Prostate gland (tissue), 2 donors: ENCODE measurements around the gene KIZ. TPM values are rescaled to one million over a fixed set of nuclear protein-coding genes. Genes with fewer than 3 reads are reported as not detected.

Source experiments
- DNase-seq: peaks from one replicate; pipeline ENCODE4 v3.0.0-alpha.2; 2019; ENCODE audit warnings: low spot score
- H3K27ac ChIP-seq, 2 donors: fragments of 200-600 bp; sonication (generic); 2 replicates each; pipeline ENCODE4 v1.5.1; 2017 to 2019
- H3K27me3 ChIP-seq: fragments of 200-600 bp; sonication (generic); replicated peaks from 2 replicates; pipeline ENCODE4 v1.5.1; 2019; ENCODE audit not compliant: insufficient read depth
- H3K36me3 ChIP-seq, 2 donors: fragments of 200-600 bp; sonication (generic); 1 replicate in 1 of 2; 2 replicates in 1 of 2; pipeline versions ENCODE4 v1.5.1 to v1.8.1; 2017 to 2019
- H3K4me1 ChIP-seq: fragments of 200-600 bp; sonication (generic); replicated peaks from 2 replicates; pipeline ENCODE4 v1.5.1; 2019
- H3K4me3 ChIP-seq, 2 donors: fragments of 200-600 bp; sonication (generic); 2 replicates each; pipeline ENCODE4 v1.5.1; 2017 to 2019
- H3K9me3 ChIP-seq: fragments of 200-600 bp; sonication (generic); 2 replicates; pipeline ENCODE4 v1.5.1; 2017
- POLR2A ChIP-seq: fragments of 450-650 bp; IDR thresholded peaks from one replicate; pipeline ENCODE4 v1.6.1; 2016; ENCODE audit warnings: antibody characterized with exemption, mild to moderate bottlenecking
- POLR2AphosphoS5 ChIP-seq: sonication (generic); formaldehyde crosslinking; IDR thresholded peaks from one replicate; pipeline ENCODE4 v1.6.1; 2017; ENCODE audit warnings: antibody characterized with exemption
- WGBS: methylation state at CpG from one replicate; pipeline ENCODE4 v1.1.5; 2018; 5-methylcytosine and 5-hydroxymethylcytosine counted together
- intact Hi-C: fragments of 100-400 bp; cut with DNase I; formaldehyde crosslinking; loops from one replicate; pipeline ENCODE4 v1.14.2; 2022
- small RNA-seq, 2 donors: library from RNA; depleted of rRNA; stranded (forward); fragments of <200 nt; gene quantifications; one replicate each; pipeline ENCODE3, GENCODE V24; 2016
- total RNA-seq, 2 donors: library from RNA; depleted of rRNA; stranded (reverse); fragments of >200 nt; gene quantifications; one replicate each; pipeline ENCODE4 v1.1.0, GENCODE V29; 2016
- TF ChIP-seq, protein P1 (sequence below), 4 experiments: fragments of 200-600 bp in 2 of 4; fragments of 450-650 bp in 2 of 4; sonication (generic) in 2 of 4; IDR thresholded peaks; 1 replicate in 3 of 4; 2 replicates in 1 of 4; pipeline ENCODE4 v1.5.1; 2016 to 2019; ENCODE audit warnings: antibody characterized with exemption in 4 of 4, mild to moderate bottlenecking in 2 of 4, moderate library complexity in 2 of 4

Gene KIZ
- total RNA-seq, 2 donors from 2014 or later, result 39.9 to 41.0 TPM

DNA sequence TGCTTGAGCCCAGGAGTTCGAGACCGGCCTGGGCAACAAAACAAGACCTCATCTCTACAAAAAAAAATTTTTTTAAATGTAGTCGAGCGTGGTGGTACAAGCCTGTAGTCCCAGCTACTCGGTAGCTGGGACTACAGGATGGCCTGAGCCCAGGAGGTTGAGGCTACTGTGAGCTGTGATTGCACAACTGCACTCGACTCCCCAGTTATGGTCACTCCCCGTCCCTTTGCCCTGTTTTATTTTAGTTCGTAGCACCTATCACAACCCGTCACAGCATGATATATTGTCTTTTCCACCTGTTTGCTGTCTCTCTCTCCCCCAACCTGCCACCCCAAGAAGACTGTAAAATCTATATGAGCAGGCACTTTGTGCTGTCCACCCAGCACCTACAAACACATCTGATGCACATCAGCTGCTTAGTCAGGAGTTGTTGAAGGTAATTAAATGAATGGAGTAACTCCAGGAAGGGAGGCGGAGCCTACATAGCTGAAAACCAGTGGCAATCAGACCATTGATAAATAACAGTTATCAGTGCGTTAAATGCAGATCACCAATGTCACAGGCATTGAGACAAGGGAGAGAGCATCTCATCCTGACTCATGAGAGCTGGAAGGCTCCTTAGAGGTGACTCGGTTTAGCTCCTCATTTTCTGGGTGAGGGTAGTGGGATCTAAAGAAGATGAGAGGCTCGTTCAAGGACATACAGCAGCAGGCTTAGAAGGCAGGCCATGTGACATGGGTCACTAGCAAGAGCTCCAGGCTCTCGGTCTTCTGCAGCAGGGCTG lies 162.9 kb downstream of the KIZ start:
- WGBS, result 65% methylated on average over 14 of the region's 14 CpGs
- Histone ChIP-seq H3K27ac (no peak overlapping the region), H3K4me1 (no peaks in the 10 kb centered on the region), H3K4me3 (no peak overlapping the region), H3K27me3 (no peaks in the 10 kb centered on the region), H3K9me3 (no peaks in the 10 kb centered on the region), H3K36me3 (no peaks in the 10 kb centered on the region)
- no peak for TF ChIP-seq POLR2AphosphoS5
- TF ChIP-seq, protein P1, sequence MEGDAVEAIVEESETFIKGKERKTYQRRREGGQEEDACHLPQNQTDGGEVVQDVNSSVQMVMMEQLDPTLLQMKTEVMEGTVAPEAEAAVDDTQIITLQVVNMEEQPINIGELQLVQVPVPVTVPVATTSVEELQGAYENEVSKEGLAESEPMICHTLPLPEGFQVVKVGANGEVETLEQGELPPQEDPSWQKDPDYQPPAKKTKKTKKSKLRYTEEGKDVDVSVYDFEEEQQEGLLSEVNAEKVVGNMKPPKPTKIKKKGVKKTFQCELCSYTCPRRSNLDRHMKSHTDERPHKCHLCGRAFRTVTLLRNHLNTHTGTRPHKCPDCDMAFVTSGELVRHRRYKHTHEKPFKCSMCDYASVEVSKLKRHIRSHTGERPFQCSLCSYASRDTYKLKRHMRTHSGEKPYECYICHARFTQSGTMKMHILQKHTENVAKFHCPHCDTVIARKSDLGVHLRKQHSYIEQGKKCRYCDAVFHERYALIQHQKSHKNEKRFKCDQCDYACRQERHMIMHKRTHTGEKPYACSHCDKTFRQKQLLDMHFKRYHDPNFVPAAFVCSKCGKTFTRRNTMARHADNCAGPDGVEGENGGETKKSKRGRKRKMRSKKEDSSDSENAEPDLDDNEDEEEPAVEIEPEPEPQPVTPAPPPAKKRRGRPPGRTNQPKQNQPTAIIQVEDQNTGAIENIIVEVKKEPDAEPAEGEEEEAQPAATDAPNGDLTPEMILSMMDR (IDR thresholded peaks at IDR 0.05), result no peak
- TF ChIP-seq POLR2A, result no peak
- no peak for DNase-seq
- intact Hi-C loops, result no loop called here

DNA sequence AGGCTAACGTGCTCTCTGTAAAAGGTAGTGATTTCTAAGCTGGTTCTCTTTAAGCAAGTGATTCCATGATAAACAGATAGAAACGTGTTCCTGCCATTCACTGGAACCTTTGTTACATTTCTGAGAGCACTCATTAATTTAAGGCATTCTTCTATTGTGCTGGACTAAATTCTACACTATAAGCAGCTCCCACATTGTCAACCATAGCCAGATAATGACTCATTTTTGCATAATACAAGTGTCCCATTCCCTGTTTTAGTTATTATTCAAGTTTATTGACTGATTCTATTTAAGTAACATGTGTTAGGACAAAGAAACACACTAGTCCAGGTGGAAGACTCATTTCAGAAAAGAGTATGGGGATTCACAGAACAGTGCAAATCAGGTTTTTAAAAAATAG lies 163.8 kb downstream of the KIZ start:
- WGBS, result 9% methylated on average over 2 of the region's 2 CpGs
- no peak for DNase-seq
- H3K27me3 ChIP-seq, result no peaks in the 10 kb centered on the region
- H3K27ac ChIP-seq, result no peak overlapping the region
- no peak overlapping the region for H3K4me3 ChIP-seq
- no peak for TF ChIP-seq POLR2AphosphoS5
- TF ChIP-seq POLR2A, result no peak
- TF ChIP-seq, protein P1 (IDR thresholded peaks at IDR 0.05), result no peak
- H3K4me1 ChIP-seq, result no peaks in the 10 kb centered on the region
- intact Hi-C loops, result no loop called here
- H3K9me3 ChIP-seq, result no peaks in the 10 kb centered on the region
- no peaks in the 10 kb centered on the region for H3K36me3 ChIP-seq

DNA sequence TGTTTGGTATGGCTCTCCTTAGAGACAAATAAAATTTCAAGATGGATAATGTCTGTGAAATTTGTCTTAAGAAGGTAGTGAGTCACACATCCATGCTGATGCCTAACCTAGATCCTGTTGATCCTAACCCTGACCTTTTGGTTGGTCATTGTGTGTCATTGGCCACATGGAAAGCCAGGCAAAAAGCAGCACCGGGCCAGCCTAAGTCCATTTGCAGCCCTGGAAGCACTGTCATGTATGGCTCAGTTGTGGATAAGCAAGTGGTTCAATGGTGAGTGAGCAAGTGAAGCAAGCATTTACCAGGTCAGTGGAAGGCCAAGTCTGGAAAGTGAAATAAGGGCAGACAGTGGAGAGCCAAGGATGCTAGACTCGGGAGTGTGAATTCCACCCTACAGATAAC lies 165.1 kb downstream of the KIZ start:
- no peaks in the 10 kb centered on the region for H3K36me3 ChIP-seq
- no peak for TF ChIP-seq POLR2AphosphoS5
- TF ChIP-seq, protein P1 (IDR thresholded peaks at IDR 0.05), result no peak
- no peak for TF ChIP-seq POLR2A
- H3K27ac ChIP-seq, result no peak overlapping the region
- WGBS, result 88% methylated on average over 2 of the region's 2 CpGs
- intact Hi-C loops, result no loop called here
- no peaks in the 10 kb centered on the region for H3K9me3 ChIP-seq
- H3K4me3 ChIP-seq, result no peak overlapping the region
- DNase-seq, result no peak
- no peaks in the 10 kb centered on the region for H3K27me3 ChIP-seq
- H3K4me1 ChIP-seq, result no peaks in the 10 kb centered on the region

DNA sequence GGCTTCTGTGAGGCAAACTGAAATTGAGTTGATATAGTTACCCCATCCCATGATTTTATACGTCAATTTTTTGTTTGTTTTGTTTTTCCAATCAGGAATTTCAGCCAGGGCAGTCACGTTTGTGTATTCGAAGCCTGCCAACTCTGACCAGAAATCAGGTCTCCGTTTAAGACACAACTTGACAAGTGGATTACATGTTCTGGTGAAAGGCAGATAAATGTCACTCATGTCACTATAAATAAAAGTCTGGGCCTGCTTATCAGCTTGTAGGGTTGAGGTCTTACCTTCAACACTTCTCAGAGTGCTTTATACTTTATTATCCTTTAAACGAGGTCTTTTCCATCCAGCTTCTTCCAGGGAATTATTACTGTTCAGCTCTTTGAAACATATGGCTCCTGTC lies 168.9 kb downstream of the KIZ start:
- intact Hi-C loops, result no loop called here
- Histone ChIP-seq H3K27me3 (no peaks in the 10 kb centered on the region), H3K4me3 (no peak overlapping the region), H3K36me3 (no peaks in the 10 kb centered on the region), H3K9me3 (no peaks in the 10 kb centered on the region), H3K4me1 (no peaks in the 10 kb centered on the region), H3K27ac (no peak overlapping the region)
- TF ChIP-seq POLR2AphosphoS5 (no peak), POLR2A (no peak)
- TF ChIP-seq, protein P1 (IDR thresholded peaks at IDR 0.05), result no peak
- 62% methylated on average over 5 of the region's 5 CpGs for WGBS
- no peak for DNase-seq

Small RNAs within 50 kb of the gene (small RNA-seq; reads per million reads assigned to genes)
- 0.09 to 0.10 reads per million in 2 donors for gene RNA5SP477

Other genes with a start within 250 kb of the KIZ start
- gene LINC00237, start 19.7 kb upstream of the KIZ start, total RNA-seq, result not detected
- 10 to 100 TPM; 49.4 to 51.3 TPM for gene XRN2, start 177.2 kb downstream of the KIZ start, total RNA-seq